ENCODE results near the gene ADAMTSL1. TPM values are rescaled to one million over a fixed set of nuclear protein-coding genes. Genes with fewer than 3 reads are reported as not detected.

ADAMTSL1 gene
- polyA plus RNA-seq, 2 of the 4 experiments (the other 2 are of a cell fraction) = 0.03 TPM; not detected in 1

DNA sequence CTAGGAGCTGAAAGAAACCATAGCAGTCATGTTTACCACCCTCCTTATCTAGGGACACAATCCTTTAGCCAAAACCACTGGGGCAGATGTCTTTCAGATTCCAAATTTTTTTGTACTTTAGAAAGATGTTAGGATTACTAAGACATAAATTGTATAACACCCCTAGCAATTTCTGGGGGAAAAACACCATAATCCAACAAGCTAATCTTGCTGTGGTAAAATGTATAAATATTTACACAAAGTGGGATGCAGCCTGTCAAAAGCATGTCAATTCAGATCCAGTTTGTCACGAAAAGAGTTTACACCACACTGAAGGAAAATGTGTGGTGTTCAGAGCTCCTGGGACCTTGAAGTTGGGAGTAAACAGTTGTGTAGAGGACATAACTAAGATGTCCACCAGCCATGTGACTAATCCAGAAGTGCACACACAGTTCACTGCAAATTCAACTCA, 274.3 kb downstream of the ADAMTSL1 start:
- no peaks in the 10 kb centered on the region for H3K9me3 ChIP-seq
- TF ChIP-seq JUN (IDR thresholded peaks at IDR 0.05) (no peak), RFX5 (IDR thresholded peaks at IDR 0.05) (no peak), MAZ (IDR thresholded peaks at IDR 0.05; ENCODE audit: borderline replicate concordance, low read depth, low read length) (no peak), KDM5A (IDR thresholded peaks at IDR 0.05) (no peak), CBX2 (IDR thresholded peaks at IDR 0.05; ENCODE audit: borderline replicate concordance, low read depth) (no peak), CEBPB (IDR thresholded peaks at IDR 0.05) (no peak), ZNF302 (CRISPR knock-in tag; IDR thresholded peaks at IDR 0.05) (no peak)
- TF ChIP-seq, protein P1, sequence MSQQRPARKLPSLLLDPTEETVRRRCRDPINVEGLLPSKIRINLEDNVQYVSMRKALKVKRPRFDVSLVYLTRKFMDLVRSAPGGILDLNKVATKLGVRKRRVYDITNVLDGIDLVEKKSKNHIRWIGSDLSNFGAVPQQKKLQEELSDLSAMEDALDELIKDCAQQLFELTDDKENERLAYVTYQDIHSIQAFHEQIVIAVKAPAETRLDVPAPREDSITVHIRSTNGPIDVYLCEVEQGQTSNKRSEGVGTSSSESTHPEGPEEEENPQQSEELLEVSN (IDR thresholded peaks at IDR 0.05; ENCODE audit: borderline replicate concordance, low read depth) = no peak
- ATAC-seq = no peak
- H3K4me1 ChIP-seq = no peaks in the 10 kb centered on the region
- H3K4me3 ChIP-seq = no peak overlapping the region
- H3K27ac ChIP-seq = no peak overlapping the region
- 0% methylated on average over 1 of the region's 1 CpG for WGBS (ENCODE audit: missing lambda C conversion rate)
- no peak overlapping the region for H3K4me2 ChIP-seq
- DNase-seq (ENCODE audit: low read depth in 1 of 2, low spot score in 1 of 2) = no peak
- CTCF ChIA-PET = no interaction called here
- FAIRE-seq = no peak
- POLR2A ChIA-PET = no interaction called here

DNA sequence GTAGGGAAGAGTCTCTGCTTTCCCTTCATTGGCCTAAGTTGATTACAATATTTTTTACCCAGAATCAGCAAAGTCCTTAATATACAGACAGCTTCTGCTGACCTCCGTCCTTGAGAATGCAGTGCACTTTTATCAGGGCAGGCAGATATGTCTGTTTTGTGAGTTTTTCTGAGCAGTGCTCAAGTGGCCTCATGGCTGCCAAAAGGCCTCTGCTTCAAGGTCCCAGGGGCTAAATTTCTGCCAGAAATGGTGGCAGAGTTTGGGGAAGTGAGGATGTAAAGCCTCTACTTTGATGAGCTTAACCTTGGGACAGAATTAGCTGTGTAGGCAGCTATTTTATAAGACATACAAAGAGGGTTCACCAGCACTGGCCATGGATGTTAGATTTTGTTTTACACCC, 275.8 kb downstream of the ADAMTSL1 start:
- DNase-seq (ENCODE audit: low read depth in 1 of 2, low spot score in 1 of 2) = no peak
- ChIA-PET CTCF (no interaction called here), POLR2A (no interaction called here)
- Histone ChIP-seq H3K4me1 (no peaks in the 10 kb centered on the region), H3K4me2 (no peak overlapping the region), H3K27ac (no peak overlapping the region), H3K9me3 (no peaks in the 10 kb centered on the region), H3K4me3 (no peak overlapping the region)
- WGBS (ENCODE audit: missing lambda C conversion rate) = 0% methylated on average over 1 of the region's 1 CpG
- ATAC-seq = no peak
- TF ChIP-seq ATOH8 (CRISPR knock-in tag; IDR thresholded peaks at IDR 0.05; ENCODE audit: low read depth) (no peak), TP53 (CRISPR knock-in tag; IDR thresholded peaks at IDR 0.05) (no peak), NFE2L2 (conservative IDR thresholded peaks at IDR 0.05; ENCODE audit: low read length) (no peak), RCOR1 (IDR thresholded peaks at IDR 0.05; ENCODE audit: low read depth, low read length) (no peak), MAX (IDR thresholded peaks at IDR 0.05) (no peak), ZNF302 (CRISPR knock-in tag; IDR thresholded peaks at IDR 0.05) (no peak), REST (IDR thresholded peaks at IDR 0.05) (no peak), RAD21 (conservative IDR thresholded peaks at IDR 0.05 in 1 of 2, IDR thresholded peaks at IDR 0.05 in 1 of 2) (no peak), NR3C1 (IDR thresholded peaks at IDR 0.05) (no peak), FOSB (CRISPR knock-in tag; IDR thresholded peaks at IDR 0.05) (no peak), CBX8 (IDR thresholded peaks at IDR 0.05) (no peak), GATA3 (IDR thresholded peaks at IDR 0.05; ENCODE audit: borderline replicate concordance) (no peak), RARB (CRISPR knock-in tag; IDR thresholded peaks at IDR 0.05) (no peak), KDM5A (IDR thresholded peaks at IDR 0.05) (no peak), ZC3H11A (IDR thresholded peaks at IDR 0.05) (no peak), HOXB5 (CRISPR knock-in tag; IDR thresholded peaks at IDR 0.05) (no peak)
- TF ChIP-seq, protein P2, sequence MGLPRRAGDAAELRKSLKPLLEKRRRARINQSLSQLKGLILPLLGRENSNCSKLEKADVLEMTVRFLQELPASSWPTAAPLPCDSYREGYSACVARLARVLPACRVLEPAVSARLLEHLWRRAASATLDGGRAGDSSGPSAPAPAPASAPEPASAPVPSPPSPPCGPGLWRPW (IDR thresholded peaks at IDR 0.05) = no peak
- no peak for FAIRE-seq
